ENCODE data around the gene TPMT.

DNA sequence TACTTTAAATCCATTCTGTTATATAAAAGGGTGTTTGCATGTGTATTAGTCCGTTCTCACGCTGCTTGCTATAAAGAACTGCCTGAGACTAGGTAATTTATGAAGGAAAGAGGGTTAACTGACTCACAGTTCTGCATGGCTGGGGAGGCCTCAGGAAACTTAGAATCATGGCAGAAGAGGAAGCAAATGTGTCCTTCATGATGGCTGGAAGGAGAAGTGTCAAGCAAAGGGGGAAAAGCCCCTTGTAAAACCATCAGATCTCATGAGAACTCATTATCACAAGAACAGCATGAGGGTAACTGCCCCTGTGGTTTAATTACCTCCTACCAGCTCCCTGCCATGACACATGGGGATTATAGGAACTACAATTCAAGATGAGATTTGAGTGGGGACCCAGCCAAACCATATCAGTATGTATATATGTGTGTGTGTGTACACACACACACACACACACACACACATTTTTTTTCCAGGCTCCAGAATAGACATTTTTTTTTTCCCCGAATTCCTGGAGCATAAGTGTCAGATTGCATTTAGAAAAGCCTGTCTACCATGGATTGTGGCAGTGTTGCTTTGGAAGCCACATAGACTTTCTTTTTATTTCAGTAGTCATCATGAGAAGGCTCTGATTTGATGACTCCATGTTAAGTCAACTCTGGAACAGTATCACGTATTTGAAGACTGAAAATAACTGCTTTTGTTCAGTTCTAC lies 31.8 kb upstream of the TPMT start:
- no peak for TF ChIP-seq EZH2 (IDR thresholded peaks at IDR 0.05; ENCODE audit: borderline replicate concordance, low read depth, low read length, severe bottlenecking)
- TF ChIP-seq, protein P1, sequence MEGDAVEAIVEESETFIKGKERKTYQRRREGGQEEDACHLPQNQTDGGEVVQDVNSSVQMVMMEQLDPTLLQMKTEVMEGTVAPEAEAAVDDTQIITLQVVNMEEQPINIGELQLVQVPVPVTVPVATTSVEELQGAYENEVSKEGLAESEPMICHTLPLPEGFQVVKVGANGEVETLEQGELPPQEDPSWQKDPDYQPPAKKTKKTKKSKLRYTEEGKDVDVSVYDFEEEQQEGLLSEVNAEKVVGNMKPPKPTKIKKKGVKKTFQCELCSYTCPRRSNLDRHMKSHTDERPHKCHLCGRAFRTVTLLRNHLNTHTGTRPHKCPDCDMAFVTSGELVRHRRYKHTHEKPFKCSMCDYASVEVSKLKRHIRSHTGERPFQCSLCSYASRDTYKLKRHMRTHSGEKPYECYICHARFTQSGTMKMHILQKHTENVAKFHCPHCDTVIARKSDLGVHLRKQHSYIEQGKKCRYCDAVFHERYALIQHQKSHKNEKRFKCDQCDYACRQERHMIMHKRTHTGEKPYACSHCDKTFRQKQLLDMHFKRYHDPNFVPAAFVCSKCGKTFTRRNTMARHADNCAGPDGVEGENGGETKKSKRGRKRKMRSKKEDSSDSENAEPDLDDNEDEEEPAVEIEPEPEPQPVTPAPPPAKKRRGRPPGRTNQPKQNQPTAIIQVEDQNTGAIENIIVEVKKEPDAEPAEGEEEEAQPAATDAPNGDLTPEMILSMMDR (IDR thresholded peaks at IDR 0.05; ENCODE audit: borderline replicate concordance, extremely low read depth, low read length, poor library complexity, severe bottlenecking), result no peak

Data from DND-41 (cell line).